GM21381 (cell line): ENCODE results near the gene ILK.

Experiments used
- ATAC-seq: cut with Tn5 transposase; IDR thresholded peaks from one replicate; pipeline ENCODE4 v1.9.1; 2021; ENCODE audit warnings: mild to moderate bottlenecking, moderate library complexity; ENCODE audit not compliant: unreplicated experiment

Gene ILK

DNA sequence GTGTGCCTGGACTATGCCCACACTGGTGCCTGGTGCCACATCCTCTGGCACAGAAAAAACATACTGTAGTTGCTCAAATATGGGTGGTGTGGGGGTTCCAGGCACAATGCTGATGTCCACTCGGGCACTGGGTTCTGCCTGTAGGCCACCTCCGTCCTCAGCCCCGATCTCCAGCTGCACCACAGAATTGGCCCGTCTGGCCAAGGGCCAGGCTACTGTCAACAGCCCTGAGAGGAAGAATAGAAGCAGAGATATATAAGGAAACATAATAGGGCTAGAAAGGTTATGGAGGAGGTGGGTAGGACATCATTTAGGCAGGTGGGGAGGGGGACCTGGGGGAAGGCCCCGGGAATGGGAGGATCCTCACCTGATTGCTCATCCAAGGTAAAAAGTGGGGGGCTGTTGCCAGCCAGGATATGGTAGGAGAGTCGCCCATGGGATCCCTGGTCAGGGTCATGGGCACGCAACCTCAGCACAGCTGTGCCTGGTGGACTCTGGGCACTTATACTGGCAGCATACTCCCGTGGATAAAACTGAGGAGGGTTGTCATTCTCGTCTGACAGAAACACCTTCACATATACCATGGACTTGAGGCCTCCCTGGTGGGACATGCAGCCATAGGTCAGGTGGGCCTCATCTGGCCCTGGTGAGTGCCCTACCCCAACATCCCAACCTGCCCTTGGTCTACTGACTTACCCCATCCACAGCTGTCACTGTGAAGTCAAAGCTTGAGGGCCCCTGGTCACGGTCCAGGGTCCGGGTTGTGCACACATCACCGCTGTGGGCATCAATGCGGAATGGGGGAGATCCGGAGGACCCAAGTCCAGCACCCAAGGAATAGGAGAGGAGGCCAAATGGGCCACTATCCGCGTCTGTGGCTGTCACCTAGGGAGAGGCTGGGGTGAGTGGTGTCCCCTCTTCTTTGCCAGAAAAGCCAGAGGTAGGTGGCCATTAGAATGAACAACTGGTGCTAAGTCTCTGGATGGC is 30.1 kb downstream of the ILK start:
- ATAC-seq: no peak

DNA sequence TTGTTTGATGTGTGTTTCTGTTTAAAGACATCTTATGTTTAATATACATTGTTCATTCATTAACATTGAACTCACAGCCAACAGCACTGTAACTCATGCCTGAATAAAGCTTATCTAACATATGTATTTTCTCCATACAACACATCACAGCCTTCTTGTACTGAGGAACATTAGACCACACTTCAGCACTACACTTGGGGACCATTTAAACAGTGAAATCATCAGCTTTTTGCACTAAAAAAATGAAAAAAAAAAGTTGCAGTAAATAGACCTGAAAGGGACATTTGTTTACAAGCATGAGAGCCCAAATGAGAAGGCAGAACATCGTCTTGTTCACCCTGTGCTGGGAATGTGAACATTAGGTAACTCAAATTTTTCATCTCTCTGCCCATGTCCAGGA is 31.0 kb downstream of the ILK start:
- no peak for ATAC-seq

DNA sequence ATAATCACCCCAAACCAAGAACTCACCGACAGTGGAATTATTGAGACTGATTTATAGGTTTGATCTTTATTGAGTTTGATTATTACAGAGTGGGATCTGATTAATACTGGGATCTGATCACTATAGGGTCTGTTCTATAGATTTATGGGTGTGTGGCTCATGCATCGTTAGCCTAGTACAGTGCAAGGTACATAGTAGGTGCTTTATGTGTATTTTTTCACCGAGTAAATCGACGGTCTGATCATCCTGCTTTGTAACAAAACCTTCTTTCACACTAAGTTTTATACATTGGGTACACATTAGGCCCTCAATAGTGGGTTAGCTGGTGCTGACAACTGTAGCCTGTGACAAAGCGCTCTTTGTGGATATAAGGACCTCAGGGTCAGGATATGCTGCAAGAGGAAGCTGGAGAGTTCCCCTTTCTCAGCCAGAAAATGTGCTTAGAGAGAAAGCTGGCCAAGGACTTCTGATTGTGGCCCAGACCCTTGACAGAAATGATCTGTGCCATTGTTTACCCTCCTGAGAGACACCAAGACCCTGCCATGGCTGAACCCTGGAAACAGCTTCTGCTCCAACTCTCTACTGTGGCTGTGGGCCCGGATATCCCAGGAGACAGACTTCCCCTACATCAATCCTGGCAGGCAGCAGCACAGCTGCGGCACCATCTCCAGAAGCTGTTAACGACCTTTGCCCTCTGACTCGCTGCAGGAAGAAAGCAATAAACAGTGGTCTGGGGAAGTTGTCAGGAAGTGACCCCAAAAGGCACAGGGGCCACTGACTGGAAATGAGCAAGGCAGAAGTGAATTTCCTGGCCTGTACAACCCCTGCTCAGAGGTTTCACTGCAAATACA is 31.7 kb downstream of the ILK start:
- ATAC-seq: no peak

DNA sequence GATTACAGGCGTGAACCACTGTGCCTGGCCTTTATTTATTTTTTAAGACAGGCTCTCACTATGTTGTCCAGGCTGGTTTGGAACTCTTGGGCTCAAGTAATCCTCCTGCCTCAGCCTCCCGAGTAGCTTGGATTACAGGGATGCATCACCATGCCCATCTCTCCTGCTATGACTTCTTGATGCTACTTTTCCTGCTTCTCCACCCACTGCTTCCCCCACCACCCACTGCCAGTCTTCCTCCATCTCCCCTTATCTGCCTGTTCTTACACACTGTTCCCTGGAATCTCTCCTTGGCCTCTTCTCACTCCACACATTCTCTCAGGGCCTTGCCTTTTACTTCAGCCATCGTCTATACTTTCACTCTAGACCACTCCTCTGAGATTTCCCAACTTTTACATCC is 32.9 kb downstream of the ILK start:
- no peak for ATAC-seq

DNA sequence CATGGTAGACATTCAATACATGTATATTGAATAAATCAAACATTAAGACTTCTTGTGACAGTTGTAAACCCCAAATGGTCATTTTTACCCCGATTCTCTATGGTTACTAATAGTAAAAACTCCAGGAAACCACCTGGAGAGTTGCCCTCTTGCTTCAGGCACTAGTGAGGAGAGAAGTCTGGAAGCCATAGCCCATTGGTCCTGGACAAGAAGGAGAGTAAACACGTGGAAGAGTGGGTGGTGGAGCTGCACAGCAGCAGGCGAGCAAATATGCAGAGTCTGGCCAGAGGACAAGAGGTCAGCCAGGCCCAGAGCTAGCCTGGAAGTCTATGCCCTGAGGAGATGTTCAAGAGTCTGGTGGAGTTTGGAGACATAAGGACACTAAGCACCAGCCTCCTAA is 34.3 kb downstream of the ILK start:
- no peak for ATAC-seq

DNA sequence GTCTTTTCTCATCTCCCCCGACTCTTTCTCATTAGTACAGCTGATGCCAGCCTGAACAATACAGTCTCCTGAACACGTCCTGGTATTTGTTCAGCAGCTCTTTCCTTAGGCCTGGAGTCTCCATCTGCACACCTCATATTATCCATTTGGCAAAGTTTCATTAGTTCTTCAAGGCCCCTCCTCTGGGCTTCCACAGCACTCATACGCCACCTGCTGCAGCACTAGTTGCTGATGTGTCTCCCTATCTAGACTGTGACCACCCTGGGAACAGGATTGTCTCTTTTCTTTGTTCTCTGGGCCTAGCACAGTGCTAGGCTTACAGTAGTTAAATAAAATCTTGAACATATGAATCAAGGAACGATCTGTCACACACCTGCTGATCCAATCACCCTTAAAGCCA is 34.9 kb downstream of the ILK start:
- ATAC-seq: no peak

DNA sequence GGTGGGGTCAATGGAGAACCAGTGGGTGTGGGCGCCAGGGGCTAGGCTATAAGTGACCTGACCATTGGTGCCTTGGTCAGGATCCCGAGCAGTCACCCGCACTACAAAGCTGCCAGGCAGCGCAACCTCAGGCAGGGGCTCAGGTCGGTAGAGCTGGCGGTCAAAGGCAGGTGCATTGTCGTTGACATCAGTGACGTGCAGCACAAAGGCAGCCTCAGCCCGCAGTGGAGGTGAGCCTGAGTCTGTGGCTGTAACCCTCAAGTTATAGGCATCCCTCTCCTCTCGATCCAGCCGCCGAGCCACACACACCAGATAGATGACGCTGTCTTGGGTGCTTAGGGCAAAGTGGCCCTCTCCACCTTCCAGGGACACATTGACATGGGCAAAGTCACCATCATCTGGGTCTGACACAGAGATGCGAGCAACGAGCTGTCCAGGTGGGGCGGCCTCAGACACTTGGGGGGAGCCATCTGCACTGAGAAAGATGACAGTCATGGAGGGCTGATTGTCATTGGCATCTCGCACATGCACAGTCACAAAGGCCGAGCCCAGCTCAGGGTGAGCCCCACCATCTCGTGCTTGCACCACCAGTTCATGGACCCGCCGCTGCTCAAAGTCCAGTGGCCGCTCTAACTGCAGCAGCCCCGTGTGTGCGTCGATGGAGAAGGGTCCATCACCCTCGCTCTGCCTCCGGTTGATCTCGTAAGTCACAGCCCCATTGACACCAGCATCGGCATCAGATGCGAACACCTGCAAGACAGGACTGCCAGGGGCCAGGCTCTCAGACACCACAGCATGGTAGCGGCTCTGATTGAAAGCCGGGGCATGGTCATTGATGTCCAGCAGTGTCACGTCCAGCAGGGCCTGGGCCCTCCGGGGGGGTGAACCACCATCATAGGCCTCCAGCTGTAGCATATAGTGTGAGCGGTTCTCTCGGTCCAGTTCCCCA is 36.7 kb downstream of the ILK start:
- ATAC-seq: no peak

DNA sequence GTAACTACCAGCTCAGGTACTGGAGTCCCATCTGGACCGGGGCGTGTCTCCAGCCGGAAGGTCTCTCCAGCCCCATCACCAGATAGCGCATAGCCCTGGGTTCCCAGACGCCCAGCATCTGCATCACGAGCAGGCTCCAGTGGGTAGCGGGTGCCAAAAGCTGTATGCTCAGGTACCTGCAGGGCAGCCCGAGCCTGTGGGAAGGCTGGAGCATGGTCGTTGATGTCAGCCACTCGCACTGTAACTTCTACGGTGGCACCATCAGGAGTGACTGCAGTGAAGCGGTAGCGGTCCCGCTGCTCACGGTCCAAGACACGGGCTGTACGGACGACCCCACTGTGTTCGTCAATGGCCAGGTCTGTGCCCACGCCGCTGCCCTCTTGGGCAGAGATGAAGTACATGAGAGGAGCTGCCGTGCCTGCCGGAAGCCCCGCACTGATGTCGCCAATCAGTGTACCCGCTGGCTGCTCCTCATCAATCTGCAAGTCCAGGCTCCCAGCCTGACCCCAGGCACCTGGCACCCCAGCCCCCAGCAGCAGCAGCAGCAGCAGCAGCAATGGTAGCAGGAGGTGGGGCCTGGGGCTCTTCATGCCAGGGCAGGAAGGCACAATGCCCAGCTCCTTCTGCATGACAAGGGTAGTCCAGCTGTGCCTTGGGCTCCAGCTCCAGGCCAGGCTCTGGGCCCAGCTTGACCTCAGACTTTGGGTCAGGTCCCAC is 37.6 kb downstream of the ILK start:
- no peak for ATAC-seq

DNA sequence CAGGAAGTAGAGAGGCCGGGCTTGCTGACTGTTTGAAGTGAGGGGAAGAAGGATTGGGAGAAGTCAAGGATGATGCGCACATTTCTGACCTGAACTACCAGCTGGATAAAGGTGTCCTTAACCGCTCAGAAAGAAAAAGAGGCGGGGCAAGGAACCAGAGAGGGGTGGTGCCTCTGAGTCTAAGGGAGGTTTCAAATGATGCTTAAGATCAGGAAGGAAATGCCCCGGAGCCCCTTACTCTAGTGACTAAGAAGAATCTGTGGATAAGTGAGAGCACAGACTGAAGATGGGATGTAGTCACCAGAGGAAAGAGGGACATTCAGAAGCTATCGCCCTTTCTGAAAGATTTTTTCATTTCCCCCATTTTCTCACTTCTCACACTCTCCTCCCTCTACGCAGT is 39.4 kb downstream of the ILK start:
- no peak for ATAC-seq

DNA sequence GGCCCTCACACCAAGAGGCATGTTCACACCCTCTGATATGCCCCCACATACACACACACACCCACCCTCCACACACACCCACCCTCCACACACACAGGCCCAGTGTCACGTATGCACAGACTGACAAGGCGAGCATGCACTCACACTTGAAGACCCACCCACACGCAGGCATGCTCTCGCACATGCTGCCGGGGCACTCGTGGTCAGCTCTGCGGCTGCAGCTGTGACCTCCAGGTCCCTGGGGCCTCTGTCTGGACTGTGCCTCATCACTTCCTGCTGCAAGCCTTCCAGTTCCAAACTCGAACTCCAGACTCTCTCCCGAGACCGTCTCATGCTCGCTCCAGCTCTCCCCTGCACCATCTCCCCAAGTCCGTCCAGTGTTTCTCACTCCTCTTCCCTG is 42.5 kb downstream of the ILK start:
- no peak for ATAC-seq

DNA sequence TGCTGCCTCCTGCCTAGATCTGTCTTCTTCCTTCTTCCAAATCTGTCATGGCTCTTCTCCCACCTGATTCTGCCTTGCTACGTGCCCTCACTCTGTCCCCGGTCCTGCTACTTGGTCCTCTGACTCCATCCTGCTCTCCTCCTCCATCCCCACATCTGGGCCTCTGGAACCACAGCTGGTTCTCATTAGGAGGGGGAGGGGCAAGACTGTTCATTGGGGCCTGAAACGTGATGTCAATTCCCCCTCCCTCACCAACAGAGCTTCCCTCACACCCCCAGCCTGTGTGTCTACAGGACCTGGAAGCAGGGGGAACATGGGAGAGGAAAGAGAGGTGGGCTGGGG is 43.0 kb downstream of the ILK start:
- ATAC-seq: no peak

DNA sequence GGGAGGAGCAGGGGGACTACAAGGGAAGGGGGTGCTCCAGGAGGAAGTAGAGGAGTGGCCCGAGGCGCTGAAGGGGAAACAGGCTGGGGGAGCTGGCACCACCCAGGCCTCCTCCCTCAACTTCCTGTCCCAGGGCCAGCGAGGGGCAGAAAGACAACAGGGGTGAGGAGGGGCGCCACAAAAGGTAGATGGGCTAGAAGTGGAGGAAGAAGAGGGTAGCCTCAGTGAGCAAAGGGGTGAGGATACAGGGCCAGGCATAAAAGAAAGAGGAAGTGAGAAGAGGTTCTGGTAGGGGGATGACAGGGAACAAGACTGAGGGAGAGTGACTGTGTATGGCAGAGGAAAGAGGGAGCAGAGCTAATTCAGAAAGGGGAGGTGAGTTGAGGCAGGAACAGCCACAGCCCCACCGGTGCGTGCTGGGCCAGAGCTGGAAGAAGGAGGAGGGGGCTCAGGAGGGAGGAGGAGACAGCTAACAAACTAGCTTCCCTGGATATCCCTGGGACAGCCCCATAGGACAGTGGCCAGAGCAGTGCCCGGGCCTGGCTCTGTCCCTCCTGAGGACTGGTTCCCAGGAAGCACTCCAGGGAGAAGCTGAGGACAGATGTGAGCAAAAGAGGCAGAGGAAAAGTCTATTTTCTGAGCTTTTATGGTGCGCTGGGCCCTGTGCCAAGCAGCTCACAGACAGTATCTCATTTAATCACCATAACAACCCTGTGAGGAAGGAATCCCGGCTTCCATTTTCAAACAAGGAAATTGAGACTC is 43.5 kb downstream of the ILK start:
- peak; percentile 81 for ATAC-seq

DNA sequence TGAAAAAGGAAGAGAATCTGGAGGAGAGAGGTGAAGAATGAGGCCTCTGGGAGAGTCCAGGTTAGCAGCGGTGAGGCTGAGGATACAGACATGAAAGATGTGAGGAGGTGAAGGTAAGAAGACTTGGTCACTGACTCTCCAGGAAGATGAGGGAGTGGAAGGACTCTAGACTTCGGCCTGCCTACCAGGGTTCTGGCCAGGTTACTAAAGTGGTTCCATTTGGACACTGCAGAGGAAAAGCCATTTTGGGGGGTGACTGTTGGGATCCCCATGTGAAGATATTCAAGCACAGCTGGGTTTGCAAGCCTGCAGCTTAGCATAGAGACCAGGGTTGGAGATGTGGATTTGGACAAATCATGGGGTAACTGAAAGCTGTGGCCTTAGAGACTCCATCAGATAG is 44.3 kb downstream of the ILK start:
- no peak for ATAC-seq

DNA sequence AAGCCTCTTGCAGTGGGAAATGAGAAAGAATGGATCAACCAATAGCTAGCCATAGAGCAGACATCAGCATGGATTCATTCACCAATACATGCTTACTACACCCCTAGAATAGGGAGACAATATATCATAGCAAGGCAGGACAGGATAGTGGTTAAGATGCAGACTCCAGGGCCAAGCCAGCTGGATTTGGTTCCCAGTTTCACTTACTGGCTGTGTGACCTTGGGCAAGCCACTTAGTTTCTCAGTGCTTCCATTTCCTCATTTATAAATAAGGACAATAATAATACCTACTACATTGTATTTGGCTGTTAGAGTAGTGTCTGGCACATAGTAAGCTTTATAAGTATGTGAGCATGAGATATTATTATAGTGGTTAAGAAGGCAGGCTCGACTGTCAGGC is 44.9 kb downstream of the ILK start:
- no peak for ATAC-seq

DNA sequence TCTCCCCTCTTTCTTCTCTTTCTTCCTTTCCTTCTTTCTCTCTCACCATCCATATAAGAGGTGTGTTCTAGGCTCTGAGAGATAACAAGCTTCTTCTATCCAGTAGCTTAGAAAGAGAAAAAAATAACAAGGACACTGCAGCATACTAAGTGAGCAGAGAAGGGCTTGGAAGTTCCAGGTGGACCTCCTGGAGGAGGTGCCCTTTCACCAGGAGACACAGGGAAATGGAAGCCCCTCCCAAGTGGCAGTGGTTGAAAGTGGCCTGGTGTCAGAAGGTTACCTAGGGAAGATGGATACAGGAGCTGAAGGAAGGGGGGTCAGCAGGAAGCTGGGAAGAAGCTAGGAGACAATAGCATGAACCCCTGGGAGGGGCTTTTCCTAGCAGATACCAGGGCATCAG is 46.5 kb downstream of the ILK start:
- no peak for ATAC-seq

DNA sequence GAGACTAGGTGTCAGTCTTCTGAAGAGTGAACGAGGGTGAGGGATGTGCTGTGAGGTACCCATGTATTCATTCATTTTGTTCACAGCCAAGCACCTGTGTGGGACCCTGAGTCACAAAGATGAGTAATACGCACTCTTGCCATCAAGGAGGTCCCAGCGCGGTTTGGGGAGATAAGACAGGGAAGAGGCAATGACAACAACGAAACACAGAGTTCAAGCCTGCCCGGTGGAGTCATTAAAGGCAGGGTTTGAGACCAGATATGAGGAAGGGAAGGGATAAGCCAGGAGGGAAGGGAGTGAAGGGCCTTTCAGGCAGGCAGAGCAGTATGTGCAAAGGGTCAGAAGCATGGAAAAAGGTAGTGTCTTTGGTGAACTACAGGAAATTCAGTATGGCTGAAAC is 47.4 kb downstream of the ILK start:
- ATAC-seq: no peak

DNA sequence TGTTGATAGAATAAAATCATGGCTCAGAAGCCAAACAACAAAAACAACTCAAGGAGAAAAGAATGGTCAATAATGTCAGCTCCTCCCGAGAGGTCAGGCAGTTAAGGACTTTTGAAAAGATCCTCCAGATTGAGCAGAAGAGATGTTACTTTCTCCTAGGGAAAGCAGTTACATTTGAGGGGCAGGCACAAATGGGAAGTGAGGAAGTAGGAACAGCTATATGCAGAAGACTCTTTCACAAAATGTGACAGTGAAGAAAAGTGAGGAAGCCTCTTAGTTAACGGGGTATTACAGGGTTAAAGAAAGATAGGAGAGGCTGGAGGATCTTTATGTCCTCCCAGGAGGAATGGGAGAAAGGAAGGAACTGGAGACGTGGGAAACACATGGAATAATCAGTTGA is 48.6 kb downstream of the ILK start:
- no peak for ATAC-seq

DNA sequence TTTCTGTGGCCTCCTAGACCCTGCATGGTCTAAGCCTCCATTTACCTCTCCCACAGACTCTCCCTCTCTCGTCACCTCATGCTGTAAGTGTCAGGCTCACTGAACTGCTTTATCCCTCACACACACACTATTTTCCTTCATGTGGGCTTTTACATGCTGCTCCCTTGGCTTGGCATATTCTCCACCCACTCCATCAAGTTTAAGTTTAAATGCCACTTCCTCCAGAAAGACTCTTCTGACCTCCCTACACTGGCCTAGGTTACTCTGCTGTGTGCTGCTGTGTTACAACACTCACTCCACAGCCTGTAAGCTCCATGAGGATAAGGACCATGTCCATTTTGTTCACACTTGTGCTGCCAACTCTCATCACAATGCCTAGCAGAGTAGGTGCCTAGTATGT is 49.5 kb downstream of the ILK start:
- no peak for ATAC-seq

DNA sequence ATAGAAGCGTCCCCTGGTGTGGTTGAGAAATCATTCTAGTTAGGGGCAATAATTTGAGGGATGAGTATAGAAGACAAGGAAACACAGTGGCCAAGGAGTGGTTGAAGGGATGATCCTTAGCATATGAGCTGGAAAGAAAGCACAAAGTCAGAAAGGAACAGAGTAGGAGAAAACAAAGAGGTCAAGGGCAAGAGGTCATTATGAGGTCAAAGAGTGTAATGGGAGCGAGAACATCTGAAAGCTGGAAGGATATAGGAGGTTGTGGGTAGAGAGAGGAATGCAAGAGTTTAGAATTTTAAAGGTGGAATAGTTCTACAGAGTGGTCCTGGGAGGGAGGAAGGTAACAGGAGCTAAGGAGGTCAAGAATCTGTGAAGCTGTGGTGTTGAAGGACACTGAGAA is 50.1 kb downstream of the ILK start:
- ATAC-seq: no peak
